ENCODE results near the gene CCDC39.
"Not testable (repeated sequence)": the region's sequence is repeated elsewhere in the genome, so short reads cannot be mapped to it uniquely, and the experiment has no call there.

The CCDC39 gene

GRCh38 chr3:180619723-180620122 lies 59.6 kb downstream of the CCDC39 start:
- DNase-seq, result no peak

- DNase-seq, result not testable (repeated sequence)
Observed at GRCh38 chr3:180618563-180618962, 60.7 kb downstream of the CCDC39 start.

- DNase-seq, result no peak
Observed at GRCh38 chr3:180617049-180617448, 62.2 kb downstream of the CCDC39 start.

GRCh38 chr3:180615954-180616353 lies 63.3 kb downstream of the CCDC39 start:
- DNase-seq, result no peak

- DNase-seq, result no peak
Observed at GRCh38 chr3:180612364-180612763, 66.9 kb downstream of the CCDC39 start.

GRCh38 chr3:180611006-180611405 lies 68.3 kb downstream of the CCDC39 start:
- DNase-seq, result no peak

GRCh38 chr3:180601688-180602666 lies 77.3 kb downstream of the CCDC39 start, which contains the start of gene TTC14:
TSS of gene TTC14 (plus strand) at chr3:180602163. CDS start at chr3:180602262, 99 bp downstream.
- DNase-seq, result peak; percentile 90

- no peak for DNase-seq
Observed at GRCh38 chr3:180600473-180600872, 78.8 kb downstream of the CCDC39 start.

- DNase-seq, result no peak
Observed at GRCh38 chr3:180595559-180595935, 83.7 kb downstream of the CCDC39 start.

- peak; percentile 3 for DNase-seq
Observed at GRCh38 chr3:180594631-180595558, 84.4 kb downstream of the CCDC39 start.

- DNase-seq, result not testable (repeated sequence)
Observed at GRCh38 chr3:180593631-180594030, 85.7 kb downstream of the CCDC39 start.

GRCh38 chr3:180590396-180590795 lies 88.9 kb downstream of the CCDC39 start:
- no peak for DNase-seq

- DNase-seq, result no peak
Observed at GRCh38 chr3:180580934-180581333, 98.4 kb downstream of the CCDC39 start.

- no peak for DNase-seq
Observed at GRCh38 chr3:180575571-180575970, 103.7 kb downstream of the CCDC39 start.

- DNase-seq, result no peak
Observed at GRCh38 chr3:180571831-180572598, 107.3 kb downstream of the CCDC39 start.

GRCh38 chr3:180570238-180570637 lies 109.1 kb downstream of the CCDC39 start:
- DNase-seq, result no peak

- no peak for DNase-seq
Observed at GRCh38 chr3:180564676-180565075, 114.6 kb downstream of the CCDC39 start.
